NCI-H2171 (cell line): Measurements from ENCODE around the gene HRH2.

Source experiments
- DNase-seq: peaks from one replicate; lab custom pipeline; 2025; lab: John Stamatoyannopoulos, UW

The HRH2 gene

GRCh38 chr5:175677571-175677970 is 19.7 kb downstream of the HRH2 start:
- no peak for DNase-seq

- DNase-seq, result no peak
Measured at GRCh38 chr5:175678074-175678473, 20.2 kb downstream of the HRH2 start.

- DNase-seq, result no peak
Measured at GRCh38 chr5:175679411-175679810, 21.5 kb downstream of the HRH2 start.

- no peak for DNase-seq
Measured at GRCh38 chr5:175680020-175680419, 22.1 kb downstream of the HRH2 start.

GRCh38 chr5:175680463-175680862 is 22.6 kb downstream of the HRH2 start:
- no peak for DNase-seq

GRCh38 chr5:175681045-175681967 is 23.4 kb downstream of the HRH2 start:
- no peak for DNase-seq

GRCh38 chr5:175681968-175682340 is 24.1 kb downstream of the HRH2 start:
- DNase-seq, result no peak

GRCh38 chr5:175682664-175683063 is 24.8 kb downstream of the HRH2 start:
- no peak for DNase-seq

- no peak for DNase-seq
Measured at GRCh38 chr5:175683231-175683630, 25.4 kb downstream of the HRH2 start.

GRCh38 chr5:175683921-175684320 is 26.1 kb downstream of the HRH2 start:
- DNase-seq, result no peak

GRCh38 chr5:175684931-175685330 is 27.1 kb downstream of the HRH2 start:
- no peak for DNase-seq

- no peak for DNase-seq
Measured at GRCh38 chr5:175685701-175686350, 28.0 kb downstream of the HRH2 start.

- DNase-seq, result no peak
Measured at GRCh38 chr5:175686396-175686795, 28.5 kb downstream of the HRH2 start.

- no peak for DNase-seq
Measured at GRCh38 chr5:175686826-175687225, 29.0 kb downstream of the HRH2 start.

- DNase-seq, result no peak
Measured at GRCh38 chr5:175687231-175687701, 29.4 kb downstream of the HRH2 start.

- DNase-seq, result no peak
Measured at GRCh38 chr5:175688352-175689146, 30.7 kb downstream of the HRH2 start.

- DNase-seq, result no peak
Measured at GRCh38 chr5:175689147-175689991, 31.5 kb downstream of the HRH2 start.

- DNase-seq, result no peak
Measured at GRCh38 chr5:175690025-175690424, 32.2 kb downstream of the HRH2 start.

GRCh38 chr5:175690586-175690985 is 32.7 kb downstream of the HRH2 start:
- no peak for DNase-seq

GRCh38 chr5:175691761-175692160 is 33.9 kb downstream of the HRH2 start:
- DNase-seq, result no peak

GRCh38 chr5:175692235-175692995 is 34.5 kb downstream of the HRH2 start:
- no peak for DNase-seq
